Breast epithelium (tissue), 4 donors: ENCODE measurements around the gene AGBL1. TPM values are rescaled to one million over a fixed set of nuclear protein-coding genes. Genes with fewer than 3 reads are reported as not detected.

Experiments
- DNase-seq, 2 donors: peaks; one replicate each; pipeline ENCODE4 v3.0.0-alpha.2; 2019; ENCODE audit warnings: low spot score in 2 of 2
- H3K27ac ChIP-seq, 2 donors: fragments of 200-600 bp; sonication (generic) in 1 of 2; one replicate each; pipeline ENCODE4 v1.5.1; 2016 to 2019; ENCODE audit warnings: mild to moderate bottlenecking in 1 of 2
- H3K27me3 ChIP-seq, 2 donors: fragments of 200-600 bp; sonication (generic) in 1 of 2; one replicate each; pipeline versions ENCODE4 v1.5.1 to v1.6.0; 2017 to 2019; ENCODE audit warnings: control low read depth in 1 of 2, mild to moderate bottlenecking in 1 of 2
- H3K36me3 ChIP-seq: fragments of 200-600 bp; one replicate; pipeline ENCODE4 v1.5.1; 2019
- H3K4me1 ChIP-seq, 2 donors: fragments of 200-600 bp; sonication (generic); one replicate each; pipeline ENCODE4 v1.5.1; 2016 to 2019; ENCODE audit warnings: control low read depth in 1 of 2
- H3K4me3 ChIP-seq, 3 donors: fragments of 200-600 bp; sonication (generic); 1 replicate in 2 of 3; 2 replicates in 1 of 3; pipeline ENCODE4 v1.5.1; 2016 to 2019; ENCODE audit warnings: mild to moderate bottlenecking in 3 of 3, moderate library complexity in 2 of 3
- H3K9me3 ChIP-seq, 2 donors: fragments of 200-600 bp; sonication (generic) in 1 of 2; one replicate each; pipeline ENCODE4 v1.5.1; 2016 to 2019; ENCODE audit warnings: control low read depth in 1 of 2
- CTCF ChIP-seq, 3 donors: fragments of 450-650 bp; IDR thresholded peaks; one replicate each; pipeline ENCODE4 v1.5.1; 2016 to 2017; ENCODE audit warnings: antibody characterized with exemption in 3 of 3, mild to moderate bottlenecking in 3 of 3, moderate library complexity in 3 of 3
- POLR2A ChIP-seq: fragments of 450-650 bp; IDR thresholded peaks from one replicate; pipeline ENCODE4 v1.6.1; 2016; ENCODE audit warnings: antibody characterized with exemption, mild to moderate bottlenecking, moderate library complexity
- POLR2AphosphoS5 ChIP-seq, 3 donors: sonication (generic); formaldehyde crosslinking; IDR thresholded peaks; one replicate each; pipeline ENCODE4 v1.6.1; 2017; ENCODE audit warnings: antibody characterized with exemption in 3 of 3
- intact Hi-C: fragments of 100-400 bp; cut with DNase I; formaldehyde crosslinking; loops from one replicate; pipeline ENCODE4 v1.15.1; 2023; ENCODE audit warnings: low total_unique reads
- total RNA-seq, 3 donors: library from RNA; depleted of rRNA; stranded (reverse); fragments of >200 nt; gene quantifications; one replicate each; pipeline ENCODE4 v1.1.0, GENCODE V29; 2016

Gene AGBL1
- total RNA-seq, 3 donors from 2014 or later: not detected

GRCh38 chr15:86229306-86229705 is 149.6 kb downstream of the AGBL1 start:
- H3K4me1 ChIP-seq: no peaks in the 10 kb centered on the region
- peaks cover 0 to 22% of the 10 kb centered on the region in 2 donors for H3K27me3 ChIP-seq
- intact Hi-C loops: no loop called here
- H3K9me3 ChIP-seq: no peaks in the 10 kb centered on the region
- H3K36me3 ChIP-seq: no peaks in the 10 kb centered on the region
- H3K4me3 ChIP-seq: no peak overlapping the region
- DNase-seq: no peak
- H3K27ac ChIP-seq: no peak overlapping the region
- TF ChIP-seq POLR2A: no peak
- no peak for TF ChIP-seq CTCF (IDR thresholded peaks at IDR 0.05)
- no peak for TF ChIP-seq POLR2AphosphoS5 (IDR thresholded peaks at IDR 0.05)

DNA sequence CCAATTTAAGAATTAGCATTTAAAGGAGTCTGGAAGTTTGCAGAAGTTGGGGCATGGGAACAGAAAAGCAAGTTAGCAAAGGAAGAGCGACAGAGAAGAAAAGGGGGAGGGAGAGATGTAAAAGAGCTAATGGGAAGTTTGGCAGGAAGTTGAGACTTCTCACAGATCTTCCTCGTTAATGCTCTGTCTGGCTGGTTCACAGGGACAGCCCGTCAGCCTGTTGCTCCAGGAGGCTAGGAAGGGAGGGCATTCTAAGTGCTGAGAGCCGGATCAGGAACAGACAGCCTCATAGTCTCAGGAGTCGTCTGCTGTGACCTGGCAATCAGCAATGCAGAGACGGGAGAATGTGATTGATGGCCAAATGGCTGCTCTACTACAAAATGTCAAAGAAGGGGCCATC is 150.3 kb downstream of the AGBL1 start:
- no peaks in the 10 kb centered on the region for H3K9me3 ChIP-seq
- DNase-seq: no peak
- no peak for TF ChIP-seq POLR2A
- TF ChIP-seq POLR2AphosphoS5 (IDR thresholded peaks at IDR 0.05): no peak
- no peak for TF ChIP-seq CTCF (IDR thresholded peaks at IDR 0.05)
- H3K27me3 ChIP-seq: peaks cover 0 to 22% of the 10 kb centered on the region in 2 donors
- H3K4me1 ChIP-seq: no peaks in the 10 kb centered on the region
- intact Hi-C loops: no loop called here
- no peak overlapping the region for H3K27ac ChIP-seq
- no peak overlapping the region for H3K4me3 ChIP-seq
- H3K36me3 ChIP-seq: no peaks in the 10 kb centered on the region

DNA sequence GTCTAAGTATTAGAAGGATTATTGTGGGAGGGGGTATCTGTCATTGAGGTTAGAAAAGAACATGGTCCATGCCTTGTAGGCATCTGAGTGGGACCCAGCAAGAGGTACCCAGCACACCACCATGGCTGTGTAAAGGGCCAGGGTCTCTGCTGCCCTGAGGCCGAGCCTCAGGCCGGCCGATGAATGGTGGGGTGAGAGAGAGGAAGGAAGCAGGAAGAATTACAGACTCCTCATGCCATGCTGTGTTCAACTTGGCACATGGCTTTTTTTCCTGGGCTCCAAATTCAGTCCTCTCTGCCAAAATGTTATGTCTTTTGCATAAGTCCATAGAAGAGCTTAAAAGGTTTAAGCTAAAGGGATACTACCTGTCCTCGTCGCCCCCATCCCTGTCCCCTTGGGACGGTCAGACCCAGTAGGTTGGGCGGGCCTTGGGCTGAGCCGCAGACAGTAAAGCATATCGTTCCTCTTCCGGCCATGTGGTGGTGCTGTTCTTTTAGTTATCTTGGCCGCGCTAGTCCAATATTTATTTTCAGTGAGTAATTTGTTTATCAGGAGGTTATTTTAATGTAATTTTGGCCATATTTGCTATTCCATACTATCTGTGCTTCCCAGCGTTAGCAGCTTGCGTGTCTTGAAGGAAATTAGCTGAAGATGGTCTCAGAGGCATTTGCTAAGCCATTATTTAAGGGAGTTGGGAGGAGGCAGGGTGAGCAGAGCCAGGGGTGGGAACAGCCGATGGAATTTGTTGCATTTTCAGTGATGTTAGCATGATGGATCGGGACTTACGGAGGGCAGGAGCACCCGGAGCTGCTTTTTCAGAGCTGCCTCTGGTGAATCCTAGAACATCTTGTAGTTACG is 152.4 kb downstream of the AGBL1 start:
- Histone ChIP-seq H3K27me3 (peaks cover 0 to 16% of the 10 kb centered on the region in 2 donors), H3K36me3 (no peaks in the 10 kb centered on the region), H3K27ac (no peak overlapping the region), H3K4me1 (no peaks in the 10 kb centered on the region), H3K4me3 (no peak overlapping the region), H3K9me3 (no peaks in the 10 kb centered on the region)
- TF ChIP-seq POLR2A (no peak), CTCF (IDR thresholded peaks at IDR 0.05) (peak in 2 of 3 donors; percentile 53 to 61)
- intact Hi-C loops: no loop called here
- DNase-seq: no peak

GRCh38 chr15:86235667-86236066 is 156.0 kb downstream of the AGBL1 start:
- no peaks in the 10 kb centered on the region for H3K4me1 ChIP-seq
- no peaks in the 10 kb centered on the region for H3K36me3 ChIP-seq
- no peak for DNase-seq
- no peaks in the 10 kb centered on the region for H3K9me3 ChIP-seq
- TF ChIP-seq POLR2AphosphoS5 (IDR thresholded peaks at IDR 0.05): no peak
- intact Hi-C loops: no loop called here
- no peak overlapping the region for H3K4me3 ChIP-seq
- no peak overlapping the region for H3K27ac ChIP-seq
- H3K27me3 ChIP-seq: peaks cover 0 to 16% of the 10 kb centered on the region in 2 donors

DNA sequence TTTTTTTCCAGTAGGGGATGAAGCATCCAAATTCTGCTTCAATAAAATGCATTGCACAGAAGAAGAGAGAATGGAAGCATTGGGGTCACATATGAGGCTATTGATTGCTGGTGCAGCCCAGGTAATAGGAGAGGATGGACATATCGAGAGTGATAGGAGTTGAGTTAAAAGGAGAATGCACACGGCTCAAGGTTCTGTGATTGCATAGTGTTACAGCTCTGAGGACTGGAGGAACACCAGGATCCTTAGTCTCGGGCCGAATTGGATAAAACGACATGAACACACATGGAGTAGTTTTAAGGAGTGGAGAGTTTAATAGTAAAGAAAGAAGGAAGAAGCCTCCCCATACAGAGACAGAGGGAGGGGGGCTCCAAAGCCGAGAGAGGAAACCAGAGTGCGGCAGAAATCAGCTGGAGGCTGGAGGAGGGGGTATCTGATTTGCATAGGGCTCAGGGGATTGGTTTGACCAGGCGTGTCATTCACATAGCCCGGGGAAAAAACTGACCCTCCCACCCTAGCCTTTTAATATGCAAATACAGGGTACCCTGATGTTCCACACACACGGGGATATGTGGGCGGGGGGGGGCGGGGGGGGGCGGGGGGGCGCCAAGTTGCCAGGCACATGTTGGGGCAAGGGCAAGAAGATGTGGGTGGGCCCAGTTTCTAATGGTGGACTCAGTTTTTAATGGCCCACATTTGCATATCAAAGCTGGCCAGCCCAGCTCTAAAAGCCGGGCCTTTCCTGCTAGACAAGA is 156.9 kb downstream of the AGBL1 start:
- H3K27me3 ChIP-seq: peaks cover 0 to 16% of the 10 kb centered on the region in 2 donors
- intact Hi-C loops: no loop called here
- H3K9me3 ChIP-seq: no peaks in the 10 kb centered on the region
- H3K27ac ChIP-seq: no peak overlapping the region
- DNase-seq: no peak
- no peak overlapping the region for H3K4me3 ChIP-seq
- TF ChIP-seq POLR2AphosphoS5 (IDR thresholded peaks at IDR 0.05) (no peak), CTCF (IDR thresholded peaks at IDR 0.05) (no peak), POLR2A (no peak)
- H3K36me3 ChIP-seq: no peaks in the 10 kb centered on the region
- no peaks in the 10 kb centered on the region for H3K4me1 ChIP-seq
